ENCODE measurements around the gene TRAPPC3.

The TRAPPC3 gene

DNA sequence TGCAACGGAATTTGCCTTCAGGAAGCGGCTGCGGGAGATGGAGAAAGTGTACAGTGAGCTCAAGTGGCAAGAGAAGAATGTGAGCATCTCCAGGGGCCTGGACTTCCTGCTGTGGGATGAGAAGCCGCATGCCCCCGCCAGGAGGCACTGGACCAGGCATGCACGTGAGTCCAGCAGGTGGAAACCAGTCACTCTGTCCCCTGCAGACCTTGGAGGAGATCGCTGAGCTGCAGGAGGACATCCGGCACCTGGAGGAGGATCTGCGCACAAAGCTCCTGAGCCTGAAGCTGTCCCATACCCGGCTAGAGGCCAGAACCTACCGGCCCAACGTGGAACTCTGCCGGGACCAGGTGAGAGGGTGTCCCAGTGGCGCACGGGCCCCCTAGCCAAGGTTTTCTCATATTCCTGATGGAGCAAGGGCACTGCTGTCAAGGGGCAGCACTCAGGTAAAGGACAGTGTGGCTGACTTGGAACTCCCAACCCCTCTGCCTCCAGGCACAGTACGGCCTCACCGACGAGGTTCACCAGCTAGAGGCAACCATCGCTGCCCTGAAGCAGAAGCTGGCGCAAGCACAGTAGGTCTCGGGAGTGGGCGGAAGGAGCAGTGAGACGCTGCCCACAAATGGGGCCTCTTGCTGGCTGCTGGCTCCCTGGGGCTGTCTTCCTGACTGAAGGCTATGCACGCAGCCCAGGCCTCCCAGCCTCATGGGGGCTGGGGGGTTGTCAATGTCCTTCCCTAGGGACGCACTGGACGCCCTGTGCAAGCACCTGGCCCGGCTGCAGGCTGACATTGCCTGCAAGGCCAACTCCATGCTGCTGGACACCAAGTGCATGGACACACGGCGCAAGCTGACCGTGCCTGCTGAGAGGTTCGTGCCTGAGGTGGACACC lies 61.8 kb downstream of the TRAPPC3 start:
- Histone ChIP-seq H4K20me1 (peaks cover 16 to 30% (median 20%) of the 10 kb centered on the region in 11 experiments; a peak in 18 of 22 replicates), H3K4me1 (peaks cover 51 to 84% (median 70%) of the 10 kb centered on the region in 10 experiments), H3K27me3 (peaks cover 0 to 22% (median 3%) of the 10 kb centered on the region in 11 experiments; a peak in 9 of 22 replicates), H3K27ac (peak overlapping the region in 8 of 11 experiments; percentile 33 to 90 (median 86); a peak in 14 of 22 replicates), H3K4me3 (peak overlapping the region in 7 of 10 experiments; percentile 32 to 98 (median 91); a peak in 11 of 20 replicates), H3K9ac (peak overlapping the region in 6 of 11 experiments; percentile 19 to 93 (median 58); a peak in 10 of 22 replicates), H3K9me3 (replicated peaks in 1 of 11) (no peaks in the 10 kb centered on the region), H3K4me2 (peak overlapping the region; percentile 85 to 99 (median 94)), H3K36me3 (peaks cover 19 to 26% (median 23%) of the 10 kb centered on the region in 11 experiments)
- TF ChIP-seq Cebpa-rat (IDR thresholded peaks at IDR 0.05) = no peak
